ENCODE measurements around the gene SDHAF3.

GRCh38 chr7:97166308-97166707, 48.8 kb downstream of the SDHAF3 start:
- TF ChIP-seq, protein P1, sequence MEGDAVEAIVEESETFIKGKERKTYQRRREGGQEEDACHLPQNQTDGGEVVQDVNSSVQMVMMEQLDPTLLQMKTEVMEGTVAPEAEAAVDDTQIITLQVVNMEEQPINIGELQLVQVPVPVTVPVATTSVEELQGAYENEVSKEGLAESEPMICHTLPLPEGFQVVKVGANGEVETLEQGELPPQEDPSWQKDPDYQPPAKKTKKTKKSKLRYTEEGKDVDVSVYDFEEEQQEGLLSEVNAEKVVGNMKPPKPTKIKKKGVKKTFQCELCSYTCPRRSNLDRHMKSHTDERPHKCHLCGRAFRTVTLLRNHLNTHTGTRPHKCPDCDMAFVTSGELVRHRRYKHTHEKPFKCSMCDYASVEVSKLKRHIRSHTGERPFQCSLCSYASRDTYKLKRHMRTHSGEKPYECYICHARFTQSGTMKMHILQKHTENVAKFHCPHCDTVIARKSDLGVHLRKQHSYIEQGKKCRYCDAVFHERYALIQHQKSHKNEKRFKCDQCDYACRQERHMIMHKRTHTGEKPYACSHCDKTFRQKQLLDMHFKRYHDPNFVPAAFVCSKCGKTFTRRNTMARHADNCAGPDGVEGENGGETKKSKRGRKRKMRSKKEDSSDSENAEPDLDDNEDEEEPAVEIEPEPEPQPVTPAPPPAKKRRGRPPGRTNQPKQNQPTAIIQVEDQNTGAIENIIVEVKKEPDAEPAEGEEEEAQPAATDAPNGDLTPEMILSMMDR (IDR thresholded peaks at IDR 0.05; ENCODE audit: low read depth, low read length, missing input control) = no peak
- TF ChIP-seq SP1 (IDR thresholded peaks at IDR 0.05) (no peak), FOXA1 (IDR thresholded peaks at IDR 0.05) (no peak), YY1 (IDR thresholded peaks at IDR 0.05) (no peak), NR2F2 (IDR thresholded peaks at IDR 0.05) (no peak), JUND (IDR thresholded peaks at IDR 0.05) (no peak), ATF3 (IDR thresholded peaks at IDR 0.05) (no peak), HNF4G (IDR thresholded peaks at IDR 0.05) (no peak), EGR1 (IDR thresholded peaks at IDR 0.05; ENCODE audit: low read depth in 2 of 2) (no peak), ZBTB33 (IDR thresholded peaks at IDR 0.05) (no peak), TAF1 (conservative IDR thresholded peaks at IDR 0.05) (no peak), RAD21 (IDR thresholded peaks at IDR 0.05) (no peak)
- TF ChIP-seq, protein P2, sequence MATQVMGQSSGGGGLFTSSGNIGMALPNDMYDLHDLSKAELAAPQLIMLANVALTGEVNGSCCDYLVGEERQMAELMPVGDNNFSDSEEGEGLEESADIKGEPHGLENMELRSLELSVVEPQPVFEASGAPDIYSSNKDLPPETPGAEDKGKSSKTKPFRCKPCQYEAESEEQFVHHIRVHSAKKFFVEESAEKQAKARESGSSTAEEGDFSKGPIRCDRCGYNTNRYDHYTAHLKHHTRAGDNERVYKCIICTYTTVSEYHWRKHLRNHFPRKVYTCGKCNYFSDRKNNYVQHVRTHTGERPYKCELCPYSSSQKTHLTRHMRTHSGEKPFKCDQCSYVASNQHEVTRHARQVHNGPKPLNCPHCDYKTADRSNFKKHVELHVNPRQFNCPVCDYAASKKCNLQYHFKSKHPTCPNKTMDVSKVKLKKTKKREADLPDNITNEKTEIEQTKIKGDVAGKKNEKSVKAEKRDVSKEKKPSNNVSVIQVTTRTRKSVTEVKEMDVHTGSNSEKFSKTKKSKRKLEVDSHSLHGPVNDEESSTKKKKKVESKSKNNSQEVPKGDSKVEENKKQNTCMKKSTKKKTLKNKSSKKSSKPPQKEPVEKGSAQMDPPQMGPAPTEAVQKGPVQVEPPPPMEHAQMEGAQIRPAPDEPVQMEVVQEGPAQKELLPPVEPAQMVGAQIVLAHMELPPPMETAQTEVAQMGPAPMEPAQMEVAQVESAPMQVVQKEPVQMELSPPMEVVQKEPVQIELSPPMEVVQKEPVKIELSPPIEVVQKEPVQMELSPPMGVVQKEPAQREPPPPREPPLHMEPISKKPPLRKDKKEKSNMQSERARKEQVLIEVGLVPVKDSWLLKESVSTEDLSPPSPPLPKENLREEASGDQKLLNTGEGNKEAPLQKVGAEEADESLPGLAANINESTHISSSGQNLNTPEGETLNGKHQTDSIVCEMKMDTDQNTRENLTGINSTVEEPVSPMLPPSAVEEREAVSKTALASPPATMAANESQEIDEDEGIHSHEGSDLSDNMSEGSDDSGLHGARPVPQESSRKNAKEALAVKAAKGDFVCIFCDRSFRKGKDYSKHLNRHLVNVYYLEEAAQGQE (IDR thresholded peaks at IDR 0.05) = no peak
- TF ChIP-seq, protein P3, sequence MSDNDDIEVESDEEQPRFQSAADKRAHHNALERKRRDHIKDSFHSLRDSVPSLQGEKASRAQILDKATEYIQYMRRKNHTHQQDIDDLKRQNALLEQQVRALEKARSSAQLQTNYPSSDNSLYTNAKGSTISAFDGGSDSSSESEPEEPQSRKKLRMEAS (IDR thresholded peaks at IDR 0.05) = no peak
